IPS-11a (cell line): Measurements from ENCODE around the gene NFKBIA.
"Not testable (repeated sequence)": the region's sequence is repeated elsewhere in the genome, so short reads cannot be mapped to it uniquely, and the experiment has no call there.

Source experiments
- H3K4me3 ChIP-seq: one replicate; pipeline ENCODE4 v1.5.1; 2013; ENCODE audit warnings: low read depth, low read length, control low read depth

NFKBIA gene

DNA sequence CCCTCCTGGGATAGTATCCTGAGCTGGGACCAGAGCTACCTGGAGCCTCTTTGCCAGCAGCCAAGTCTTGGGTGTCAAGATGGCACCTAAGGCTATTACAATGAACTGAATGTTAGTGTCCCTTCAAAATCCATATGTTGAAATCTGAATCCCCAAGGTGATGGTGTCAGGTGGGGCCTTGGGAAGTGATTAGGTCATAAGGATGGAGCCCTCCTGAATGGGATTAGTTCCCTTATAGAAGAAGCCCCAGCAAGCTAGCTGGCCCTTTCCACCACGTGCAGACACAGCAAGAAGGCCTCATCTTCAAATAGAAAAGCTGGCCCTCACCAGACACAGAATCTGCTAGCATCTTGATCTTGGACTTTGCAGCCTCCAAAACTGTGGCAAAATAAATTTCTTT lies 12.4 kb downstream of the NFKBIA start:
- no peak overlapping the region for H3K4me3 ChIP-seq

- H3K4me3 ChIP-seq: no peak overlapping the region
Measured at GRCh38 chr14:35391388-35391710, 13.2 kb downstream of the NFKBIA start.

DNA sequence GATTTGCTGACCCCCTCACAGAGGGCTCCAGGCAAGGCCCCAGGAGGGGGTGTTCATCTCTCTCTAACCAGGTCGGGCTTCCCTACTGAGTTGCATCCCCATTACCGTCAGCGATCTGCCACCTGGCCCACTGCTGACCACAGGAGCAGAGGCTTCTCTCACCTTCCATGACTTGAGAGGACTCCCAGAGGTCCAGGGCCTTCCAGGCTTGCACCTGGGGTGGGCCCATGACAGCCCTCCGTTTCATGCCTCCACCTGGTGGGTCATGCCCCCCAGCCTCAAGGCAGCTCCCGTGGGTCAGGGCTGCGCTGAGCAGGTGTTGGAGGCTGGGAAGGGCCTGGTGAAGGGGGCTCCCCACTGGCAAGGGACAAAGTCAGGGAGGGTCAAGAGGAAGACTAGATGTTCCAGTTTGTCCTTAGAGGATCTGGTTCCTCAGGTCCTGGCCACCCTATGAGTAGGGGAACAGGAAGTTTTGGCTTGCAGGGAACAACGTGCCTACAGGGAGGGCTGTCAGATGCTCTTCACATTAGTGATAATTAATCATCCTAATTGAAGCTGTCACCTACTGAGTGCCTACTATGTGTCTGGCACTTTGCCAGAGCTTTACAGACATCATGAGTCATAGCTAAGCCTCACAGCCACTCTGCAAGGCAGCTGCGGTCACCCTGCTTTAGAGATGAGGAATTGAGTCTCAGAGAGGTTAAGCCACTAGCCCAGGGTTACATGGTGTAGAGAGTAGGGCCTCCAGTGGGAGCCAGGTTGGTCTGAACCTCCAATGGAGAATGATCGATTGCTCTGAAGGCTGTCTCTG lies 13.8 kb downstream of the NFKBIA start:
- no peak overlapping the region for H3K4me3 ChIP-seq

- H3K4me3 ChIP-seq: no peak overlapping the region
Measured at GRCh38 chr14:35389315-35389667, 15.3 kb downstream of the NFKBIA start.

DNA sequence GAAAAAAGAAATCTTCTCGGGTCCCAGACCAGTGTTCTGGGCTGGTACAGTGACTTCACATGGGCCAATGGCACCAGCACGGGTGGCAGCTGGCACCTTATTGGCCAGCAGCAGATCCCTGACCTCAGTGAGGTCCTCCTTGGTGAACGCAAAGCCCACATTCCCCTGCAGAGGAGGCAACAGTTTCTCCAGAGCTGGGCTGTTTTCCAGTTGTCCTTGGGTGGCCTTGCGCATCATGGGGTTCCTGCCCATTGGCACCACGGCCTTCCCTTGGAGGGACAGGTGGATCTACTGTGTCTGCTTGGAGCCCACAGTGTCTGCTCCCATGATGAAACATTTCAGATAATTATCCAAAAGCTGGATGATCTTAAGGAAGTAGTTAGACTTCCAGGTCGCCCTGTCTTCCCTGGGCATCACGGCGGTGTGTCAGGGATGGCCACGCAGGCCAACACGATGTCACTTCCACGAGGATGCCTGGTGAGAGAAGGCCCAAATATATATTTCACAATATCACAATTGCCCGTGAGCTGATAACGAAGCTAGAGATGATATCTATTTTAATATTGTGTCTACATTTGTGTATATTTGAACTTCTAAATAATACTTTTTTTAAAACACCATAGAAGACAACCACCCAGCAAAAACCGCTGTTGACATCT lies 15.8 kb downstream of the NFKBIA start:
- H3K4me3 ChIP-seq: no peak overlapping the region

GRCh38 chr14:35387713-35388579 lies 16.6 kb downstream of the NFKBIA start:
- no peak overlapping the region for H3K4me3 ChIP-seq

DNA sequence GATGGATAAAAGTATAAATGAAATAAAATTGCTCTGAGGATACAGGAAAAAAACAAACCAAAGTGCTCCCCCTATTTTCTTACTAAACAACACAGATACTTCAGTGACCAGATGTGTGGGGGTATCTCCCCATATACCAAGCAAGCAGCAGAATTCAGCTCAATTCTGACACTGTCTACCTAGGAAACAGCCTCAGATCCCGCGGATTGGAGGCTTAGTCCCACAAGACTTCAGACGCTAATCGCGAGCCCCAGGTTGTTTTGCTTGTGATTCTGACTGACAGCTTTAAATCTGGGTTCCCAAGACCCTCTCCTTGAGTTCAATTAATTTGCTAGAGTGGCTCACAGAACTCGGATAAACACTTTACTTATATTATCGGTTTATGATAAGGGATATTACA lies 17.3 kb downstream of the NFKBIA start:
- H3K4me3 ChIP-seq: no peak overlapping the region

DNA sequence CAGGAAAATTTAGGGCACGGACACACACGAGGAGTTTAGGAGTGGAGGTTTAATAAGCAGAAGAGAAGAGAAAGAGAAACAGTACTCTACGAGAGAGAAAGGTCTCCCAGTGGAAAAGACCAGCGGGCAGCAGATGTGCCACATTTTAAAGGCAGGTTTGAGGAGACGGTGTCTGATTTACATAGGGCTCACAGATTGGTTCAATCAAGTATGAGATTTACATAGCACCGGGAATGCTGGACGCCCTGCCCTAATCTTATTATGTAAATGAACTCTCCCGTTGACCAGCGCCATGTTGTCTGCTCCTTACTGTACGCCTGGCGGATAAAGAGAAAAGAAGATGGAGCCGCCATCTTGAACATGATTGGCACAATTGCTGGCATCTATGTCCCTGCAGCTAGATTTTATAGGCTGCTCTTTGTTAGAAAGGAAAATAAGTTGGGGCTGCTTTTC lies 17.9 kb downstream of the NFKBIA start:
- no peak overlapping the region for H3K4me3 ChIP-seq

GRCh38 chr14:35385042-35385839 lies 19.3 kb downstream of the NFKBIA start:
- no peak overlapping the region for H3K4me3 ChIP-seq

GRCh38 chr14:35384455-35385041 lies 20.0 kb downstream of the NFKBIA start:
- no peak overlapping the region for H3K4me3 ChIP-seq

DNA sequence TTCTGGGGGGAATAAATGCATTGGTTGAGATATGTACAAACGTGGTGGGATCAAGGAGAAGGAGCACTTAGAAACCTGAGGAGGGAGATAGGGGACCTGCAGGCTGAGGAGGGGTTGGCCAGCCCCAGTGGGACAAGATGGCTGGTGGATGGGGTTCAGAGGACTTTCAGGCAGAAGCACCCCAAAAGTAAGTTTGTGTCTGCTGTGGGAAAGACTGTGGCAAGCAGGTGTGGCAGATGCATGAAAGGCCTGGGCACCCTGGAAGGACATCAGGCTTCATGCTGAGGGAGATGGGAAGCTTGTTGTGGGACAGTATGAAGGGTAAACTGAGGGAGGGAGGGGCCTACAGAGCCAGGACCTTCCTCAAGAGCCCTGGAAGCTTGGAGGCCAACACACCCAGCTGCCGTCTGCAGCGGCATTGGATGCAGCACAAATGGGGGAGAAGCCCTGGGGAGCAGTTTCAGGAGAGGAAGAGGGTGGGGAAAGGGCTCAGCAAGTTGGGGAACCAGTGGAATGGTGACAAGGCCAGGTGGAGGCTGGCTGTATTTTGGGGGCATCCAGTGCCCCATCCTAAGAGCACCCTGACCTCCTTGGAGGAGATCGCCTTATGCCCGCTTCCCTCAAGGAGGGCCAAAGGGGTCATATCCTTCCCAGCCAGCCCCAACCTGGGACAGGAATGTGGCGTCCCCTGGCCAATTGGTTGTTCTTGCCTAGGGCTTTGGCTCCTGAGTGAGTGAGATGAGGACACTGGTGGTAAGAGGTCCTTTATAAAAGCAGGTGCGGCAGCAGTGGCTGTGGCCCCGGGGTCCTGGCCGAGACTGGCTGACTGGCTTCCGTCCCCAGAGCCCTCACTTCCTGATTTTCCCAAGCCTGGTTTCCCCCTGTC lies 20.7 kb downstream of the NFKBIA start:
- H3K4me3 ChIP-seq: no peak overlapping the region

DNA sequence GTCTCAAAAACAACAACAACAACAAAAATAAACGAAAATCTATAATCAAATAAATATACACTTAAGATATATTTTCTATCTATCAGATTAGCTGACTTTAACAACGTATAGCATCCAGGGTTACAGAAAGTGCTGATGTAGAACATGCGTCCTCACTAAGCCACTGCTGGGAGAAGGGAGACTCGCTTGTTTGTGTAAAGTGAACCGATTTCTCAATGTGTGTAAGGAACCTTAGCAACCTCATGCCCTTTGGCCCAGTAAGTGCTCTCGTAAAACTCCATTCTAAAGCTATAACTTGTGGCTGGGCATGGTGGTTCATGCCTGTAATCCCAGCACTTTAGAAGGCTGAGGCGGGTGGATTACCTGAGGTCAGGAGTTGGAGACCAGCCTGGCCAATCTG lies 23.8 kb downstream of the NFKBIA start:
- no peak overlapping the region for H3K4me3 ChIP-seq

DNA sequence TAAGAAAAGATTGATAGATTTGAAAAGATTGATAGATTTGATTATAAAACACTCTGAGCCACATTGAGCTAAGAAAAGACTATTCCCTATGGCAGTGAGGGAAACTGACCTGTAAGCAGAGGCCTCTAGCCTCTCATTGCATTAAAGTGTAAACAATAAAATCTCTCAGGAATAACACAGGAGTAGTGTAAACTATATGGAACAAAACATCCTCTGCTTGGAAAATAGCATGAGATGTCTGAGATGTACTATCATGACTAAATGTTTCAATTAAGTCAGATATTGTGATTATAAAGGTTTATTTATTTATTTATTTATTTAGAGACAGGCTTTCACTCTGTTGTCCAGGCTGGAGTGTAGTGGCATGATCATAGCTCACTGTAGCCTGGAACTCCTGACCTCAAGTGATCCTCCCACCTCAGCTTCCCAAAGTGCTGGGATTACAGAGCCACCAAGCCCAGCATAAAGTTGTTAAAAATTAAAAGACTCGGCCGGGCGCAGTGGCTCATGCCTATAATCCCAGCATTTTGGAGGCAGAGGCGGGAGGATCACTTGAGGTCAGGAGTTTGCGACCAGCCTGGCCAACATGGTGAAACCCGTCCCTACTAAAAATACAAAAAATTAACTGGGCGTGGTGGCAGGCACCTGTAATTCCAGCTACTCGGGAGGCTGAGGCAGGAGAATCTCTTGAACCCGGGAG lies 25.2 kb downstream of the NFKBIA start:
- not testable (repeated sequence) for H3K4me3 ChIP-seq

DNA sequence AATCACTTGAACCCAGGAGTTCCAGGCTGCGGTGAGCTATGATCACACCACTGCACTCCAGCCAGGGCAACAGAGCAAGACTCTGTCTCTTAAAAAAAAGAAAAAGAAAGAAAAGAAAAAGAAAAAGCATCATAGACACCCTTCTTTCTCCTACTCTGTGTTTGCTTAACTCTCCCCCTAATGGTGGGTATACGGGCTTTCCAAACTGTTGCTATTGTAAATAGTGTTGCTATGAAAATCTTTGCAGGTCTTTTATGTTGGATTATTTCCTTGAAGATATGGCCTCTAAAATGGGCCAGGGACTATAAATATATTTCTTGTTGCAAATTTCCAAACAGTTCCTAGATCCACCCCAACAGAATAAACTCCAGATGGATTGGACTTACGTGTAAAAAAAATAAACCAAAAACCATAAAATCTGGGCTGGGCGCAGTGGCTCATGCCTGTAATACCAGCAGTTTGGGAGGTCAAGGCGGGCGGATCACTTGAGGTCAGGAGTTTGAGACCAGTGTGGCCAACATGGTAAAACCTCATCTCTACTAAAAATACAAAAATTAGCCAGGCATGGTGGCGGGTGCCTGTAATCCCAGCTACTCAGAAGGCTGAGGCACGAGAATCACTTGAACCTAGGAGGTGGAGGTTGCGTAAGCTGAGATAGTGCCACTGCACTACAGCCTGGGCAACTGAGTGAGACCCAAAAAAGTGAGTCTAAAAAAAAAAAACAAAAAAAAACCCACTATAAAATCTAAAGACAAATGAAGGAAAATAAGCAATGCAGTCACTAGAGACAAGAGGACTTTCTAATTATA lies 25.9 kb downstream of the NFKBIA start:
- no peak overlapping the region for H3K4me3 ChIP-seq

DNA sequence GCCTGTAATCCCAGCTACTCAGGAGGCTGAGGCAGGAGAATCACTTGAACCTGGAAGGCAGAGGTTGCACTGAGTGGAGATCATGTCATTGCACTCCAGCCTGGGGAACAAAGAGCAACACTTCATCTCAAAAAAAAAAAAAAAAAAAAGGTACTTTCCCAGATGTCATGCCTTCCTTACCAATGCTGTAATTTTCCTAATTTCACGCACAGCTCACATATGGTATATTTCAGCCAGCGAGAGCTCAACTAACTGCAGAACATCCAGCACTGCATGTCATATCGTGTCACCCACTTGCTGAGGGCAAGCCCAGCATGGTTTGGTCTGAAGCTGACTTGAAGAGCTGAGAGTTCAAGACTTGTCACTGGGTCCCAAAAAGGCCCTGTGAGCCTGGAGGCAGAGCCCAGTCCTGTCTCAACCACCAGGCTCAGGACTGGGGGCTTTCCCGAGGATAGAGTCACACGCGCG lies 29.0 kb downstream of the NFKBIA start:
- no peak overlapping the region for H3K4me3 ChIP-seq

DNA sequence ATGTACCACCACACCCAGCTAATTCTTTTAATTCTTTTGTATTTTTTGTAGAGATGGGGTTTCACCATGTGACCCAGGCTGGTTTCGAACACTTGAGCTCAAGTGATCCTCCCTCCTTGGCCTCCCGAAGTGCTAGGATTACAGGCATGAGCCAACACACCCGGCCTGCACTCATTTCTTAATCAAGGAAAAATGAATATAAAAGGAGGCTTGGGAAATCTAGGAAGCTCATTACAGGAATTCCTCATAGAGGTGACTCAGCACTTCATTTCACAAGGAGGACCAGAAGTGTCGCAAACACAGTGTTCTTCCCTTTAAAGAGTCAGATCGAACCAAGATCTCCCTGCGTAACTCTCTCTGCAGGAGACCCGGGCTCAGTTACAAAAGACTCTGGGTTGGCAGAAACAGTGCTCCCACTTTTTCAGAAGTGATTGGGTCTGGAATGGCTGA lies 30.3 kb downstream of the NFKBIA start:
- no peak overlapping the region for H3K4me3 ChIP-seq

DNA sequence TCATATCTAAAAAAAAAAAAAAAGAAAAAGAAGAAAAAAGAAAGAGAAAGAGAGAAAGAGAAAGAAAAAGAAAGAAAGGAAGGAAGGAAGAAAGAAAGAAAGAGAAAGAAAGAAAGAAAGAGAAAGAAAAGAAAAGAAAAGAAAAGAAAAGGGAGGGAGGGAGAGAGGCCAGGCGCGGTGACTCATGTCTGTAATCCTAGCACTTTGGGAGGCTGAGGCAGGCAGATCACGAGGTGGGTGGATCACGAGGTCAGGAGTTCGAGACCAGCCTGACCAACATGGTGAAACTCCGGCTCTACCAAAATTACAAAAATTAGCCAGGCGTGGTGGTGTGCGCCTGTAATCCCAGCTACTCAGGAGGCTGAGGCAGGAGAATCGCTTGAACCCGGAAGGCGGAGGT lies 31.3 kb downstream of the NFKBIA start:
- H3K4me3 ChIP-seq: not testable (repeated sequence)

DNA sequence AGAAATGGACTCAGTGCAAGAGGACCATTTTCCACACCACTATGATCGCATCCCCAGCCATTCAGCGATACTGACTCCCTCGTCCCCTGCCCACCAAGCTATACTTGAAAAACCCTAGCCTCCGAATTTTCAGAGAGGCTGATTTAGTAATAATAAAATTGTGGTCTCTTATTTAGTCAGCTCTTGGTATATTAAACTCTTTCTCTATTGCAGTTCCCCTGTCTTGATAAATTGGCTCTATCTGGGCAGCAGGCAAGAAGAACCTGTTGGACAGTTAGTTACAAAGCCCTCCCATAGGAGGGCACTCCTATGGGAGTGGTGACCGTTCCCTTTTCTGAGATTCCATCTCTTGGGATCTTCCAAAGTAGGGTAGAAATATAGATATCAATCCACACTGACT lies 33.6 kb downstream of the NFKBIA start:
- H3K4me3 ChIP-seq: no peak overlapping the region
